HepG2 (cell line): Measurements from ENCODE around the gene FAM3D. TPM values are rescaled to one million over a fixed set of nuclear protein-coding genes. Genes with fewer than 3 reads are reported as not detected.

Experiments used
- ATAC-seq: fragments of 200-7000 bp; cut with Tn5 transposase; 3 replicates; pipeline ENCODE4 v1.9.1; 2020; ENCODE audit warnings: mild to moderate bottlenecking, moderate library complexity
- BruUV-seq: library from RNA; stranded (reverse); fragments of 400-500 nt; replicated peaks from 2 replicates; lab custom pipeline; 2021; lab: Mats Ljungman, UMichigan
- CTCF ChIA-PET: fragments of 300-600 bp; formaldehyde crosslinking; extraction: SDS; loops from one replicate; lab custom pipeline; 2021; ENCODE audit warnings: low total read pairs, inconsistent platforms, low intra/inter-chr PET ratio; lab: Yijun Ruan, JAX
- POLR2A ChIA-PET: fragments of 350-600 bp; sonication (Branson Sonifier 250); formaldehyde crosslinking; loops from one replicate; lab custom pipeline; 2020; ENCODE audit warnings: antibody characterized with exemption, inconsistent platforms; lab: Yijun Ruan, JAX
- DNase-seq: peaks from one replicate; pipeline ENCODE4 v3.0.0-alpha.2; 2015; ENCODE audit warnings: low spot score
- FAIRE-seq: peaks from 3 replicates; lab custom pipeline; 2011; peaks lifted over from hg19 to GRCh38; lab: Jason Lieb, UNC
- H2AFZ ChIP-seq: one replicate; pipeline ENCODE4 v1.6.1; 2011; ENCODE audit warnings: low read length, inconsistent platforms
- H3K27ac ChIP-seq: fragments of 300-600 bp; 3 replicates; pipeline ENCODE4 v1.8.0; 2011; ENCODE audit warnings: mixed run types, mild to moderate bottlenecking, mixed read lengths, low read length, inconsistent platforms; ENCODE audit not compliant: insufficient read depth; ENCODE audit errors: extremely low read length
- H3K27me3 ChIP-seq, 2 experiments: fragments of 200-600 bp in 1 of 2; 2 replicates in 1 of 2; 3 replicates in 1 of 2; pipeline versions ENCODE4 v1.6.0 to v1.8.0; 2011; ENCODE audit warnings: low read length in 2 of 2, mild to moderate bottlenecking in 2 of 2, moderate library complexity in 2 of 2, inconsistent platforms in 1 of 2; ENCODE audit not compliant: insufficient read depth in 2 of 2, control insufficient read depth in 1 of 2
- H3K36me3 ChIP-seq, 2 experiments: fragments of 200-600 bp in 1 of 2; replicated peaks in 1 of 2; 2 replicates in 1 of 2; 3 replicates in 1 of 2; pipeline versions ENCODE4 v1.5.1 to v1.8.0; 2011; ENCODE audit warnings: low read length in 2 of 2, inconsistent platforms in 1 of 2; ENCODE audit not compliant: insufficient read depth in 2 of 2, control insufficient read depth in 1 of 2
- H3K4me1 ChIP-seq: 2 replicates; pipeline ENCODE4 v1.5.1; 2012; ENCODE audit warnings: low read length, inconsistent platforms; ENCODE audit not compliant: insufficient read depth
- H3K4me2 ChIP-seq: 2 replicates; pipeline ENCODE4 v1.6.0; 2011; ENCODE audit warnings: low read depth, low read length, inconsistent platforms
- H3K4me3 ChIP-seq, 3 experiments: fragments of 200-600 bp in 1 of 3; sonication (generic), shearing (Covaris generic) in 1 of 3; replicated peaks in 1 of 3; 2 replicates each; pipeline ENCODE4 v1.5.1; 2011 to 2016; ENCODE audit warnings: low read length in 3 of 3, inconsistent platforms in 2 of 3, low read depth in 2 of 3, mild to moderate bottlenecking in 2 of 3, control low read depth in 1 of 3, mixed read lengths in 1 of 3; ENCODE audit not compliant: insufficient read depth in 1 of 3
- H3K79me2 ChIP-seq: one replicate; pipeline ENCODE4 v1.6.1; 2011; ENCODE audit warnings: low read length, inconsistent platforms; ENCODE audit not compliant: insufficient read depth
- H3K9ac ChIP-seq: 2 replicates; pipeline ENCODE4 v1.6.0; 2011; ENCODE audit warnings: mild to moderate bottlenecking, low read depth, low read length, inconsistent platforms; ENCODE audit not compliant: insufficient read depth
- H3K9me3 ChIP-seq: 2 replicates; pipeline ENCODE4 v1.5.1; 2012; ENCODE audit warnings: mild to moderate bottlenecking, low read length
- H4K20me1 ChIP-seq: 2 replicates; pipeline ENCODE4 v1.6.0; 2011; ENCODE audit warnings: inconsistent platforms, mild to moderate bottlenecking, low read length, moderate library complexity; ENCODE audit not compliant: insufficient read depth
- CCAR2 ChIP-seq: fragments of 200-400 bp; formaldehyde crosslinking; optimal IDR thresholded peaks from 2 replicates; pipeline ENCODE3; 2018; ENCODE audit warnings: low read depth, mild to moderate bottlenecking, low read length, moderate library complexity
- CEBPG ChIP-seq: IDR thresholded peaks from 2 replicates; pipeline ENCODE4 v1.6.1; 2016
- ETV6 ChIP-seq: sonication (generic); formaldehyde crosslinking; conservative IDR thresholded peaks from 2 replicates; pipeline ENCODE4 v1.4.0; 2020; ENCODE audit warnings: missing genetic modification reagents
- FOXO4 ChIP-seq: sonication (generic); formaldehyde crosslinking; conservative IDR thresholded peaks from 2 replicates; pipeline ENCODE4 v1.8.1; 2023; ENCODE audit warnings: missing genetic modification reagents
- HOXA9 ChIP-seq: sonication (generic); formaldehyde crosslinking; IDR thresholded peaks from 2 replicates; pipeline ENCODE4 v1.8.1; 2022; ENCODE audit warnings: missing genetic modification reagents, mild to moderate bottlenecking, moderate library complexity, borderline replicate concordance
- MTA3 ChIP-seq: sonication (generic); formaldehyde crosslinking; IDR thresholded peaks from 2 replicates; pipeline ENCODE4 v1.4.0; 2020; ENCODE audit warnings: missing genetic modification reagents
- NCOA2 ChIP-seq: sonication (generic); formaldehyde crosslinking; IDR thresholded peaks from 2 replicates; pipeline ENCODE4 v1.8.0; 2022; ENCODE audit warnings: inconsistent platforms
- NFYB ChIP-seq: sonication (generic); formaldehyde crosslinking; IDR thresholded peaks from 2 replicates; pipeline ENCODE4 v1.4.0; 2020; ENCODE audit warnings: missing genetic modification reagents
- NR2F2 ChIP-seq: IDR thresholded peaks from 2 replicates; pipeline ENCODE4 v1.6.1; 2012; ENCODE audit warnings: low read depth, inconsistent platforms, borderline replicate concordance
- PTBP1 ChIP-seq: fragments of 200-400 bp; formaldehyde crosslinking; IDR thresholded peaks from 2 replicates; pipeline ENCODE4 v1.6.1; 2018; ENCODE audit warnings: low read length, low read depth; ENCODE audit not compliant: poor library complexity, severe bottlenecking
- SP1 ChIP-seq, 2 experiments: fragments of 450-650 bp in 1 of 2; sonication (generic) in 1 of 2; formaldehyde crosslinking in 1 of 2; IDR thresholded peaks; 2 replicates each; pipeline versions ENCODE4 v1.4.0 to v1.6.1; 2016 to 2020; ENCODE audit warnings: missing genetic modification reagents in 1 of 2
- STAG1 ChIP-seq: sonication (generic); formaldehyde crosslinking; IDR thresholded peaks from 2 replicates; pipeline ENCODE4 v1.4.0; 2020; ENCODE audit warnings: missing genetic modification reagents
- SUZ12 ChIP-seq: fragments of 150-350 bp; IDR thresholded peaks from 2 replicates; pipeline ENCODE4 v1.6.1; 2014; ENCODE audit warnings: low read depth, low read length
- ZBTB14 ChIP-seq: sonication (generic); formaldehyde crosslinking; IDR thresholded peaks from 2 replicates; pipeline ENCODE4 v1.4.0; 2020; ENCODE audit warnings: missing genetic modification reagents
- ZNF318 ChIP-seq: sonication (generic); formaldehyde crosslinking; IDR thresholded peaks from 2 replicates; pipeline ENCODE4 v1.4.0; 2020; ENCODE audit warnings: mild to moderate bottlenecking, missing genetic modification reagents
- ZNF350 ChIP-seq: sonication (generic); formaldehyde crosslinking; IDR thresholded peaks from 2 replicates; pipeline ENCODE4 v1.4.0; 2020; ENCODE audit warnings: mild to moderate bottlenecking, low read depth, missing genetic modification reagents, borderline replicate concordance
- in situ Hi-C: cut with HindIII; loops from 2 replicates; pipeline ENCODE4 v1.10.0; 2017; ENCODE audit warnings: low pct_unique_long_range_greater_than_20kb; ENCODE audit not compliant: extremely low pct_ligation_motif_present
- intact Hi-C: fragments of 100-400 bp; cut with micrococcal nuclease; formaldehyde crosslinking; loops from one replicate; pipeline ENCODE4 v1.10.0; 2022; ENCODE audit not compliant: unreplicated experiment
- polyA plus RNA-seq, 8 experiments: library from polyadenylated mRNA; depleted of rRNA in 3 of 8; stranded (reverse) in 7 of 8; unstranded in 1 of 8; fragments of >200 nt; fragmentation: Illumina TruSeq in 4 of 8; extraction: Trizol in 4 of 8; gene quantifications; 2 replicates each; pipeline versions ENCODE4 v1.2.1 to v1.2.3, GENCODE V29; 2011 to 2016; ENCODE audit warnings: low read depth in 4 of 8, missing spikeins in 1 of 8, mixed read lengths in 1 of 8; ENCODE audit not compliant: insufficient read depth in 1 of 8
- total RNA-seq, 5 experiments: library from RNA; depleted of rRNA; stranded (reverse); fragments of >200 nt; fragmentation: Illumina TruSeq; extraction: Trizol; gene quantifications; 2 replicates each; pipeline ENCODE4 v1.2.3, GENCODE V29; 2016; ENCODE audit warnings: low read depth in 1 of 5

Gene FAM3D
- total and polyA plus RNA-seq, 2 of the 13 experiments (the other 11 are each of a cell fraction or from before 2014, with no cell fraction given) = not detected

GRCh38 chr3:58603606-58604005 is 63.0 kb downstream of the FAM3D start:
- in situ Hi-C loops = no loop called here
- no peak for TF ChIP-seq NR2F2
- TF ChIP-seq ETV6 (CRISPR knock-in tag) = no peak
- no peak for TF ChIP-seq NFYB (CRISPR knock-in tag)
- TF ChIP-seq STAG1 (CRISPR knock-in tag) = no peak
- no peak for TF ChIP-seq HOXA9 (CRISPR knock-in tag)
- no peak for TF ChIP-seq SUZ12
- no peak for TF ChIP-seq PTBP1
- no peak for TF ChIP-seq CCAR2
- TF ChIP-seq ZBTB14 (CRISPR knock-in tag) = no peak
- no peak for TF ChIP-seq ZNF350
- TF ChIP-seq NCOA2 (CRISPR knock-in tag) = no peak
- TF ChIP-seq MTA3 (CRISPR knock-in tag) = no peak
- no peak for TF ChIP-seq CEBPG (CRISPR knock-in tag)
- no peak for TF ChIP-seq SP1 (IDR thresholded peaks at IDR 0.05)
- TF ChIP-seq SP1 (CRISPR knock-in tag; IDR thresholded peaks at IDR 0.05) = no peak
- no peak for TF ChIP-seq FOXO4 (CRISPR knock-in tag)
- no peak for TF ChIP-seq ZNF318

More at GRCh38 chr3:58603606-58604005, 63.0 kb downstream of the FAM3D start:
- DNase-seq (no peak), FAIRE-seq (no peak), ATAC-seq (no peak)
- Histone ChIP-seq H2AFZ (no peak overlapping the region), H3K79me2 (no peaks in the 10 kb centered on the region), H3K9ac (no peak overlapping the region), H4K20me1 (no peaks in the 10 kb centered on the region), H3K27me3 (peaks cover 0 to 3% of the 10 kb centered on the region in 2 experiments; a peak in 2 of 5 replicates), H3K27ac (no peak overlapping the region), H3K4me1 (no peaks in the 10 kb centered on the region), H3K4me3 (no peak overlapping the region), H3K9me3 (no peaks in the 10 kb centered on the region), H3K4me2 (no peak overlapping the region), H3K36me3 (no peaks in the 10 kb centered on the region)
- ChIA-PET POLR2A (no interaction called here), CTCF (no interaction called here)
- intact Hi-C loops = no loop called here
- no TSS peak for BruUV-seq
